RWPE2 (cell line): ENCODE results near the gene ABCA8.

ENCODE experiments used
- ATAC-seq: fragments of 200-7000 bp; cut with Tn5 transposase; 3 replicates; pipeline ENCODE4 v1.9.1; 2021; ENCODE audit warnings: low read depth
- DNase-seq: peaks from one replicate; pipeline ENCODE4 v3.0.0-alpha.2; 2020; ENCODE audit warnings: low spot score
- H3K27ac ChIP-seq: fragments of 450-650 bp; 2 replicates; pipeline ENCODE4 v1.5.1; 2017; ENCODE audit warnings: mild to moderate bottlenecking; ENCODE audit not compliant: poor library complexity, severe bottlenecking
- H3K27me3 ChIP-seq: fragments of 250-450 bp; sonication (Bioruptor Pico); 2 replicates; pipeline ENCODE4 v1.5.1; 2021; ENCODE audit warnings: mild to moderate bottlenecking, moderate library complexity; ENCODE audit not compliant: insufficient read depth, poor library complexity, severe bottlenecking
- H3K36me3 ChIP-seq: fragments of 250-450 bp; sonication (Bioruptor Pico); 2 replicates; pipeline ENCODE4 v1.5.1; 2020; ENCODE audit warnings: low read depth, mild to moderate bottlenecking, moderate library complexity
- H3K4me1 ChIP-seq: fragments of 250-450 bp; sonication (Bioruptor Pico); 2 replicates; pipeline ENCODE4 v1.5.1; 2021; ENCODE audit warnings: mild to moderate bottlenecking, moderate library complexity; ENCODE audit not compliant: insufficient read depth, poor library complexity, severe bottlenecking
- H3K4me3 ChIP-seq: fragments of 250-450 bp; sonication (Bioruptor Pico); 2 replicates; pipeline ENCODE4 v1.5.1; 2021; ENCODE audit warnings: mild to moderate bottlenecking, moderate library complexity; ENCODE audit not compliant: severe bottlenecking
- H3K9me3 ChIP-seq: fragments of 250-450 bp; sonication (Bioruptor Pico); 2 replicates; pipeline ENCODE4 v1.5.1; 2021; ENCODE audit warnings: mild to moderate bottlenecking, moderate library complexity; ENCODE audit not compliant: severe bottlenecking
- TF ChIP-seq, protein P1 (sequence below): fragments of 450-650 bp; IDR thresholded peaks from one replicate; pipeline ENCODE4 v1.5.1; 2017; ENCODE audit warnings: mild to moderate bottlenecking, moderate library complexity; ENCODE audit not compliant: poor library complexity, severe bottlenecking

The ABCA8 gene

DNA sequence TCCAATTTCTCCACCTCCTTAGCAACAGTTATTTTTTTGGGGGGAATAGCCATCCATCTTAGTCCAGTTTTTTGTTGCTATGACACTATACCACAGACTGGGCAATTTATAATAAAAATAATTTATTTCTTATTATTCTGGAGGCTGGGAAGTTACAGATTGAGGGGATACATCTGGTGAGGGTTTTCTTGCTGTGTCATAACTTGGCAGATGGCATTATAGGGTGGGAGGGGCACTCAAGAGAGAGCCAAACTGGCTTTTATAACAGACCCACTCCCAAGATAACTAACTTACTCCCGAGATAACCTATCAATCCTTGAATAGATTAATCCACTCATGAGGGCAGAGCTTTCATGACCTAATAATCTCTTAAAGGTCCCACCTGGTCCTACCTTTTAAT, 84.2 kb downstream of the ABCA8 start:
- Histone ChIP-seq H3K27me3 (no peaks in the 10 kb centered on the region), H3K27ac (no peak overlapping the region), H3K4me1 (no peaks in the 10 kb centered on the region), H3K4me3 (no peak overlapping the region), H3K36me3 (no peaks in the 10 kb centered on the region), H3K9me3 (no peaks in the 10 kb centered on the region)
- TF ChIP-seq, protein P1, sequence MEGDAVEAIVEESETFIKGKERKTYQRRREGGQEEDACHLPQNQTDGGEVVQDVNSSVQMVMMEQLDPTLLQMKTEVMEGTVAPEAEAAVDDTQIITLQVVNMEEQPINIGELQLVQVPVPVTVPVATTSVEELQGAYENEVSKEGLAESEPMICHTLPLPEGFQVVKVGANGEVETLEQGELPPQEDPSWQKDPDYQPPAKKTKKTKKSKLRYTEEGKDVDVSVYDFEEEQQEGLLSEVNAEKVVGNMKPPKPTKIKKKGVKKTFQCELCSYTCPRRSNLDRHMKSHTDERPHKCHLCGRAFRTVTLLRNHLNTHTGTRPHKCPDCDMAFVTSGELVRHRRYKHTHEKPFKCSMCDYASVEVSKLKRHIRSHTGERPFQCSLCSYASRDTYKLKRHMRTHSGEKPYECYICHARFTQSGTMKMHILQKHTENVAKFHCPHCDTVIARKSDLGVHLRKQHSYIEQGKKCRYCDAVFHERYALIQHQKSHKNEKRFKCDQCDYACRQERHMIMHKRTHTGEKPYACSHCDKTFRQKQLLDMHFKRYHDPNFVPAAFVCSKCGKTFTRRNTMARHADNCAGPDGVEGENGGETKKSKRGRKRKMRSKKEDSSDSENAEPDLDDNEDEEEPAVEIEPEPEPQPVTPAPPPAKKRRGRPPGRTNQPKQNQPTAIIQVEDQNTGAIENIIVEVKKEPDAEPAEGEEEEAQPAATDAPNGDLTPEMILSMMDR, result no peak
- ATAC-seq (no peak), DNase-seq (no peak)

DNA sequence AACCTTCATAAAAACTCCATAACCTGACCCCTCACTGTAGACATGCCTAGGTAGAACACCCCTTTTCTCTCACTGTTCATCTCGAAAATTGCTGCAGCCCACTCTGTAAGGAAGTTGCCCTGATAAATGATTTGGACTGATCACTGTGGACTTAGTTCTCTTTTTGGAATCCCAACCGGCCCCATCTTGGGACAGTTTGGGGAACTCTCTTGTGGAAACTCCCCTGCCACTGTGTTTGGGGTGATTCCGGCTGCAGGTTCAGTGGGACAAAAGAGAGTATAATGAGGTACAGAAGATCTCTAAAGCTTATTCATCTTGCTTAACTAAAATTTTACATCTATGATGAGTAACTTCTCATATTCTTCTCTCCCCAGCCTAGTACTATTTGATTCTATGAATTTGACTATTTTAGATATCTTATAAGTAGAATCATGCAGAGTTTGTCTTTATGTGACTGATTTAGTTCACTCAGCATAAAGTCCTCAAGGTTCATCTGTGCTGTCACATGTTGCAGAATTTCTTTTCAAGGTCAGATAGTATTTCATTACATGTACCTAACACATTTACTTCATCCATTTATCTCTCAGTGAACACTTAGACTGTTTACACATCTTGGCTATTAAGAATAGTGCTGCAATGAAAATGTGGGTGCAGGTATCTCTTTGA, 84.9 kb downstream of the ABCA8 start:
- Histone ChIP-seq H3K4me3 (no peak overlapping the region), H3K27me3 (no peaks in the 10 kb centered on the region), H3K27ac (no peak overlapping the region), H3K9me3 (no peaks in the 10 kb centered on the region), H3K36me3 (no peaks in the 10 kb centered on the region), H3K4me1 (no peaks in the 10 kb centered on the region)
- TF ChIP-seq, protein P1, result no peak
- ATAC-seq (no peak), DNase-seq (no peak)

DNA sequence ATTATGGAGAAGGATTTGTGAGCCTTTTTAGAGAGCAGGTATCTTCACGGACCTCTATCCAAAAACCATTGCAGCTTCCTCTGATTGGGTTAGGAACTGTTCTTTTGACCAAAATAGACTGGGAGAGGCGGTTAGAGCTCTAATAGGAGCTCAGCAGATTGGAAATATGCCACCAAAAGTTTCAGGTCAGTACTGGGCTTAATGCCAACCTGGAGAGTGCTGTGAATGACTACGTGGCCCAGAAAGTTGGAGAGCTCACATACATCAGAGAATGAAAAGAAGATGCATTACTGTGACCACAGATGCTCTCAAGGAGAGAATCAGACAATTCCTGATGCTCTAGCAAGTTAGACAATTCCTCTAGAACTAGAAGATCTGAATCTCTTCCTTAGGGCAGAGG, 86.5 kb downstream of the ABCA8 start:
- H3K4me1 ChIP-seq, result no peaks in the 10 kb centered on the region
- ATAC-seq (no peak), DNase-seq (no peak)
- no peaks in the 10 kb centered on the region for H3K36me3 ChIP-seq
- TF ChIP-seq, protein P1, result no peak
- H3K27me3 ChIP-seq, result no peaks in the 10 kb centered on the region
- H3K9me3 ChIP-seq, result no peaks in the 10 kb centered on the region
- no peak overlapping the region for H3K27ac ChIP-seq
- no peak overlapping the region for H3K4me3 ChIP-seq

DNA sequence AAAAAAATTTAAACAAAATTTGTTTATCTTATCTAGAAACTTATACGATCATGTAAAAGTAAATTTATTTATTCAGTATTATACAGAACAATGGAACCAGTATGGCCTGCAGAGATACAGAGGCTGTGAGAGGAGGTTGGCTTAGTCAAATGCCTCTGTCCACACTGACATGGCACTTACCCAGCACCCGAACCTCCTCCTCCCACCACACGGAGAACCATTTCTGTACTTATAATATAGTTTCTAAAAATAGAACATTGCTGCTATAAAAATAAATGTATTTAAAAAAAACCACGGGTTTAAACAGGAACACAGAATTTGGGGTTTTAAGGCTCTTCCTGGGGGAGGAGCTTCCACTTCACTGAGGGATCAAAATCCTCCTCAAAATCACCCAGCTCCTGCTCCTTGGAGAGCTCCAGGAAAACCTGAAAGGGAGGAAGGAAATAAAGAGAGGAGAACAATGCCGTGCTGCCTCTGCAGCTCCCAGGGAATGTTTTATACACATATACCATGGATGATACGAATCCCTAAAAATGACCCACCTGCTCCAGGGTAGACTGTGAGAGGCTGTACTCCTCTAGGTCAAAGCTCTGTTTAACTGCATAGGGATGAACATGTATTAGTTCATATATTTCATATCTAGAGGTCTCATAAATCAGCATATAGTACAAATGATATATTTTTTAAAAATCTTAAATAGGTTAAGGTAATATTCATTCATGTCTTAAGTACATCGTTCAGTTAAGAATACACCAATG, 87.3 kb downstream of the ABCA8 start:
- Histone ChIP-seq H3K4me3 (no peak overlapping the region), H3K4me1 (no peaks in the 10 kb centered on the region), H3K27me3 (no peaks in the 10 kb centered on the region), H3K9me3 (no peaks in the 10 kb centered on the region), H3K36me3 (no peaks in the 10 kb centered on the region), H3K27ac (no peak overlapping the region)
- DNase-seq (no peak), ATAC-seq (no peak)
- TF ChIP-seq, protein P1, result no peak

DNA sequence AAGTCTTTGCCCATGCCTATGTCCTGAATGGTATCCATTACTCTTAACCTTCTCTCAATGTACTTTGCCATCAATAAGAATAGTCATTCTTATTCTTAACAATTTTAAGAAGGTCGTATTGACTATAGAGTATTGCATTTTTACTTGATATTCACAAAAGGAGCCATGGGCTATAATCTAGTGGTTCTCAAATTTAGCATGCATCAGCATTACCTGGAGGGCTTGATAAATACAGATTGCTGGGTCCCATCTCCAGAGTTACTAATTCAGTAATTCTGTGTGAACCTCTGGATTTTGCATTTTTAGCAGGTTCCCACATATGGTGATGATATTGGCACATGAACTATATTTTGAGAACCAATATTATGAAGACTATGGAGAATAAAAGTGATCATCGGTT, 89.6 kb downstream of the ABCA8 start:
- Histone ChIP-seq H3K9me3 (no peaks in the 10 kb centered on the region), H3K4me1 (no peaks in the 10 kb centered on the region), H3K27me3 (no peaks in the 10 kb centered on the region), H3K27ac (no peak overlapping the region), H3K36me3 (no peaks in the 10 kb centered on the region), H3K4me3 (no peak overlapping the region)
- no peak for ATAC-seq
- no peak for DNase-seq
- TF ChIP-seq, protein P1, result no peak
